IPS-18c (cell line): ENCODE measurements around the gene LSM4.

ENCODE experiments used
- H3K4me3 ChIP-seq: 2 replicates; pipeline ENCODE4 v1.7.0; 2013; ENCODE audit warnings: low read depth, mild to moderate bottlenecking, low read length, moderate library complexity; ENCODE audit not compliant: insufficient read depth
- H3K9me3 ChIP-seq: one replicate; pipeline ENCODE4 v1.6.1; 2013; ENCODE audit warnings: mild to moderate bottlenecking, low read length, moderate library complexity; ENCODE audit not compliant: control insufficient read depth, insufficient read depth

Gene LSM4

GRCh38 chr19:18304458-18305310 is 18.2 kb downstream of the LSM4 start:
- Histone ChIP-seq H3K4me3 (peak overlapping the region; percentile 31), H3K9me3 (peaks cover 2% of the 10 kb centered on the region)

- no peak overlapping the region for H3K4me3 ChIP-seq
- peaks cover 2% of the 10 kb centered on the region for H3K9me3 ChIP-seq
These were observed 18.7 kb downstream of the LSM4 start for GRCh38 chr19:18304208-18304457.

GRCh38 chr19:18301718-18302111 is 21.2 kb downstream of the LSM4 start:
- Histone ChIP-seq H3K4me3 (no peak overlapping the region), H3K9me3 (peaks cover 2% of the 10 kb centered on the region)

GRCh38 chr19:18300930-18301717 is 21.8 kb downstream of the LSM4 start:
- H3K9me3 ChIP-seq: peaks cover 2% of the 10 kb centered on the region
- H3K4me3 ChIP-seq: no peak overlapping the region

GRCh38 chr19:18299654-18300053 is 23.2 kb downstream of the LSM4 start:
- Histone ChIP-seq H3K4me3 (no peak overlapping the region), H3K9me3 (peaks cover 2% of the 10 kb centered on the region)

- Histone ChIP-seq H3K4me3 (no peak overlapping the region), H3K9me3 (peaks cover 2% of the 10 kb centered on the region)
These were observed 24.3 kb downstream of the LSM4 start for GRCh38 chr19:18298601-18299000.

- Histone ChIP-seq H3K9me3 (peaks cover 2% of the 10 kb centered on the region), H3K4me3 (no peak overlapping the region)
These were observed 25.6 kb downstream of the LSM4 start for GRCh38 chr19:18297308-18297707.

GRCh38 chr19:18295034-18295451 is 27.8 kb downstream of the LSM4 start:
- no peak overlapping the region for H3K4me3 ChIP-seq
- H3K9me3 ChIP-seq: peaks cover 2% of the 10 kb centered on the region

GRCh38 chr19:18294467-18294864 is 28.4 kb downstream of the LSM4 start:
- Histone ChIP-seq H3K4me3 (peak overlapping the region; percentile 28), H3K9me3 (peaks cover 2% of the 10 kb centered on the region)

GRCh38 chr19:18293642-18294466 is 29.0 kb downstream of the LSM4 start:
- peak overlapping the region; percentile 28 for H3K4me3 ChIP-seq
- H3K9me3 ChIP-seq: peaks cover 2% of the 10 kb centered on the region

GRCh38 chr19:18292810-18293641 is 29.9 kb downstream of the LSM4 start:
- peak overlapping the region; percentile 76 for H3K4me3 ChIP-seq
- H3K9me3 ChIP-seq: peaks cover 2% of the 10 kb centered on the region

- H3K9me3 ChIP-seq: peaks cover 2% of the 10 kb centered on the region
These were observed 30.4 kb downstream of the LSM4 start for GRCh38 chr19:18292462-18292809.

GRCh38 chr19:18291590-18292461 is 31.1 kb downstream of the LSM4 start:
- Histone ChIP-seq H3K9me3 (peaks cover 4% of the 10 kb centered on the region), H3K4me3 (peak overlapping the region; percentile 76)

More at GRCh38 chr19:18292462-18292809, 30.4 kb downstream of the LSM4 start:
- H3K4me3 ChIP-seq: peak overlapping the region; percentile 76

- H3K4me3 ChIP-seq: peak overlapping the region; percentile 76
These were observed 31.8 kb downstream of the LSM4 start for GRCh38 chr19:18291019-18291524.

GRCh38 chr19:18290302-18291018 is 32.4 kb downstream of the LSM4 start:
- Histone ChIP-seq H3K9me3 (peaks cover 4% of the 10 kb centered on the region), H3K4me3 (no peak overlapping the region)

More at GRCh38 chr19:18291019-18291524, 31.8 kb downstream of the LSM4 start:
- peaks cover 4% of the 10 kb centered on the region for H3K9me3 ChIP-seq
